NCI-H526 treated with DMSO at 0.1 percent for 48 hours (cell line): Measurements from ENCODE around the gene BACE2.
"Not testable (repeated sequence)": the region's sequence is repeated elsewhere in the genome, so short reads cannot be mapped to it uniquely, and the experiment has no call there.

Experiments used
- DNase-seq: peaks from one replicate; lab custom pipeline; 2025; lab: John Stamatoyannopoulos, UW

Gene BACE2

DNA sequence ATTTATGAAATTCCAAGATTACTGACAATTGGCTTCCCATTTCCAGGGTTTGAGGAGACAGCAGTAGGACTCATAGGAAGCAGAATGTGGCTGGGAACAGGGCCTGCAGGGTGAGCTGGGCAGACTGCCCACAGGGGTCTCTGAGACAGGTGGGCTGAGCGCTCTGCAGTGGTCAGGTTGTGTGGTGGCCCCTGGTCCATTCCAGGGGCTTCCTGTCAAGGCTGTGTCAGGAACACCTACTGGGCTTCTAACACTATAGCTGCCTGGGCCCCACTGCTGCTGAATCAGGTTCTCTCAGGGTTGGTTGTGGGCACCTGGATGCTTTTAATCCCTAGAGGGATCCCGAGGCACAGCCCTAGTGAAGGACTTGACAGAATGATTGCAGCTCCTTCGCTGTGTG is 72.1 kb downstream of the BACE2 start:
- DNase-seq: no peak

DNA sequence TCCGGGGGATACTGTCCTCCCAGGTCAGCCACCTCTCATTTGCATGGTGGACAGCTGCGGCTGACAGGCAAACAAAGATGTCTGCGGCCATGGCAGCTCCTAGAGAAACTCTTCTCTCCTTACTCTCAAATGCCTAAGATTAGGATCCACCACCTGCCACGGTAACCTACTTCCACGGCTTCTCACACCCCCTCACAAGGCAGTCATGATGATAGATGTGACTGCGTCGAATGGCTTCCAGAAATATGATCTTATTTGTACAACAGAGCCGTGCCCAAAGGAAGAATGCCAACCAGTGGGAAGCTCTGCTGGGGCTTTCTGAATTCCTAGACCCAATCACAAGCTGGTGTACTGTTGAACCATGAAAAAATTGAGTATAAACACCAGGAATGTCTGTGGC is 73.4 kb downstream of the BACE2 start:
- DNase-seq: no peak

DNA sequence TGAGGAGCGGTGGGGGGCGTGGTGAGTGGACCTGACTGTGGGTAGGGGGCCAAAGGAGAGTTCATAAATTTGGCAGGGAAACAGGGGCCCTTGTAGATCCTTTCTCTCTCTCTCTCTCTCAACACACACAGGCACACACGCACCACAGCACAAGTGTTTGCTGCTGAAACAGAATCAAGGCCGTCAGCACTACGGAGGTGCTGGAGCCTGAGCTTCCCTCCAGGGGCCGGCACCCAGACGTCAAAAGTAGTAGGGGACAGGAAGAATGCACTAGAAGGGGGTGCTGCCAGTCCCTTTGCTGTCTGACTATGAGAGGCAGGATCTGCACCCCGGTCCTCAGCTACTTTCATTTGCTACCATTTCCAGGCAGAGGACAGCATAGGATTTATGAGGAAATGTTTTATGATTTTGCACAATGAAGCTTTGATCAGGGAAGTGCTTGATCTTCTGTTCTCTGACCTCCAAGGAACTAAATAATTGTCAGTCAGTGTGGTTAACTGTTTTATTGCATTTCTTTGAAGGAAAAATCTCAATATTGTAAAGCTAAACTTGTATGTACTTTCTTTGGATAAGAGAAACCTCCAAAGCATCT is 74.4 kb downstream of the BACE2 start:
- DNase-seq: no peak

DNA sequence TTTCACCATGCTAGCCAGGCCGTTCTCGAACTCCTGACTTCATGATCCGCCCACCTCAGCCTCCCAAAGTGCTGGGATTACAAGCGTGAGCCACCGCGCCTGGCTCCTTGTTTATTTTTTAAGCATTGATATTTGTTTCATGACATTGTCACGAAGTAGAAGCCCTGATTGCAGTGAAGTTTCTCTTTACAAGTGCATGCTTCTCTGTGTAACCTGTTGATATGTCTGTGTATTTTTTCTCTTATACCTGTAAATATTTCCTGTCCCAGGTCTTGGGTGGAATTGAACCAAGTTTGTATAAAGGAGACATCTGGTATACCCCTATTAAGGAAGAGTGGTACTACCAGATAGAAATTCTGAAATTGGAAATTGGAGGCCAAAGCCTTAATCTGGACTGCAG is 75.1 kb downstream of the BACE2 start:
- no peak for DNase-seq

DNA sequence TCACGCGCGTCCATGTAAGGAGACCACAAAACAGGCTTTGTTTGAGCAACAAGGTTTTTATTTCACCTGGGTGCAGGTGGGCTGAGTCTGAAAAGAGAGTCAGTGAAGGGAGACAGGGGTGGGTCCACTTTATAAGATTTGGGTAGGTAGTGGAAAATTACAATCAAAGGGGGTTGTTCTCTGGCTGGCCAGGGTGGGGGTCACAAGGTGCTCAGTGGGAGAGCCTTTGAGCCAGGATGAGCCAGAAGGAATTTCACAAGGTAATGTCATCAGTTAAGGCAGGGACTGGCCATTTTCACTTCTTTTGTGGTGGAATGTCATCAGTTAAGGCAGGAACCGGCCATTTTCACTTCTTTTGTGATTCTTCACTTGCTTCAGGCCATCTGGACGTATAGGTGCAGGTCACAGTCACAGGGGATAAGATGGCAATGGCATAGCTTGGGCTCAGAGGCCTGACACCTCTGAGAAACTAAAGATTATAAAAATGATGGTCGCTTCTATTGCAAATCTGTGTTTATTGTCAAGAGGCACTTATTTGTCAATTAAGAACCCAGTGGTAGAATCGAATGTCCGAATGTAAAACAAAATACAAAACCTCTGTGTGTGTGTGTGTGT is 76.4 kb downstream of the BACE2 start:
- DNase-seq: not testable (repeated sequence)

DNA sequence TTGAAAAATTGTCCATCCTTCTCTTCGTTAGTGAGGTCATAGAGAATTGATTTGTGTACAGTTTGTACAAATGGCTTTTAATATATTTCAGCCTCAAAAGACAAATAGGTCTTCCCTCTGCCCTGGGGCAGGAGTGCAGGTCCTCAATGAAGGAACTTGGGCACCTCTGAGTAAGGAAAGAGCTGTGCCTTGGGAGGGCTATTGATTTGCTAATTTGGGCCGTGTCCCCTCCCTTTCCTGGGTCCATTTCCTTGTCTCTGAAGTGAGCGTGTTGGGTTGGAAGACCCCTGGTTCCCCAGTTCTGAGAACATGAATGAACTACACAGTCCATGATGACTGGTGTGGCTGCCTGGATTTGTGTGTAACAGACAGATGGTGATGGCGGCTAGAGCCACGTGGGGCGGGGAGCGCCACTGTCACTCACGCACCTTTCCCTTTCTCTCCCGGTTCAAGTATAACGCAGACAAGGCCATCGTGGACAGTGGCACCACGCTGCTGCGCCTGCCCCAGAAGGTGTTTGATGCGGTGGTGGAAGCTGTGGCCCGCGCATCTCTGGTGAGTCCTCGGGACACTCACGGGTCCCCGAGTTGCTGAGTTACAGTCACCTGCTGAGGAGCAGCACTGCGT is 77.7 kb downstream of the BACE2 start:
- no peak for DNase-seq

DNA sequence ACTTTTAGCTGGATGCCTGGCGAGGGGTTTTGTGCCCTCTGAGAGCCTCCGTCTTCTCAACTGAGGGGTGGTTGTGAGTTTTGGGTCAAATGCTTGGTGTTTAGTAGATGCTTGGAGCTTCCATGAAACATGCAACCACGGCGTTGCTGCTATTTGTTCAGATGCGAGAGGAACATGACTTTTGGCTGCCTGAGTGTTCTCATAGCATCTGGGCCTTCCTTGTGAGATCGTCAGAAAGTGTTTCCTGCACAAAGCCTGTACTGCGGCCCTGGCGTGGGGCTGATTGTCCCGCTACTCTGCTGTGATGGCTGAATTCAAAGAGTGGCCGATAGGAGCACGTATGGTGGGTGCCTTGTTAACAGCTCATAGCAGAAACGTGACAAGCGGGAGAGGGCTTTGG is 78.8 kb downstream of the BACE2 start:
- no peak for DNase-seq

DNA sequence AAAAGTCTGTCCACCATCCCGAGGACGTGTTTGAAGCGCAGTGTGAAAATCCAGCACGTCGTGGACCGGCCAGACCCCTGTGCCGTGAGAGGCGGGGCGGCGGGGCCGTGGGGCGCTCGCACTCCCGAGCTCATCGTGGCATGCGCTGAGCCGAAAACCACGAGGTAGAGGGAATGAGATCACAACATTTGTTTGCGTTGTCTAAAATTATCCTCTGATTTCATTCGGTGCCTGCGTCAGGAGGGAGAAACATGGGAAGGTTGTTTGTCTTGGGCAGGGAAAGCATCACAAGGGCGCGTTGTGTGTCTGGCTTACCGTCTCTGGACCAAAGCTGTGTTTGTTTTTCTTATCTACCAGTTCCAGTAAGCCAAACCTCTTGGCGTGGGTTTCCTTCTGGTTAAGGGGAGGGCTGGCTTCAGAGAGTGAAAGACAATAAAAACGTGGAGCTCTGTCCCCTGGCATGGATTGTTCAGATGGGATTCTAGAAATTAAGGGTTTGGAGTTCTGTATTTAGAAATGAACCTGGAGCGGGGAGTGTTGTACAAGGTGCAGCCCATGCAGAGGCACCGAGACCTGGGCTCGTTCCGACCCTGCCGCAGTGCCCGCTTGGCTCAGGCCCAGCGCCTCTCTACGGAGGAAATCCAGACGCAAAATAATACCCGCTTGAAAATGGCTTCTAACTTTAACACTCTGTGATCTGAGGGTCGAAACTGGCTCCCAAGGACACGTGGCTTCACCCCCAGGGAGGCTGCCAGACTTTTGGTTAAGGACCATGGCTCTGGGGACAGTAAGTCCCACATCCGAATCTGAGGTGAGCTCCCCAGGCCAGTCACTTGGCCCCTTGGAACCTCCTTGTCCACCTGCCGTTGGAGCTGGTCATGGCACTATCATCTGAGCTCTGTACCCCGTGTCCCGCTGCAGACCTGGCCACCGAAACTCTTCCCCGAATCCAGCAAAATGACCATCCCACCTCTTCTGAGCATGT is 79.9 kb downstream of the BACE2 start:
- no peak for DNase-seq

DNA sequence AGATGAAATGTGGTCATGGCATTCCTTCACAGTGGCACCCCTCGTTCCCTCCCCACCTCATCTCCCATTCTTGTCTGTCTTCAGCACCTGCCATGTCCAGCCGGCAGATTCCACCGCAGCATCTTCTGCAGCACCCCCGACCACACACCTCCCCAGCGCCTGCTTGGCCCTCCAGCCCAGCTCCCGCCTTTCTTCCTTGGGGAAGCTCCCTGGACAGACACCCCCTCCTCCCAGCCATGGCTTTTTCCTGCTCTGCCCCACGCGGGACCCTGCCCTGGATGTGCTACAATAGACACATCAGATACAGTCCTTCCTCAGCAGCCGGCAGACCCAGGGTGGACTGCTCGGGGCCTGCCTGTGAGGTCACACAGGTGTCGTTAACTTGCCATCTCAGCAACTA is 81.5 kb downstream of the BACE2 start:
- DNase-seq: no peak

DNA sequence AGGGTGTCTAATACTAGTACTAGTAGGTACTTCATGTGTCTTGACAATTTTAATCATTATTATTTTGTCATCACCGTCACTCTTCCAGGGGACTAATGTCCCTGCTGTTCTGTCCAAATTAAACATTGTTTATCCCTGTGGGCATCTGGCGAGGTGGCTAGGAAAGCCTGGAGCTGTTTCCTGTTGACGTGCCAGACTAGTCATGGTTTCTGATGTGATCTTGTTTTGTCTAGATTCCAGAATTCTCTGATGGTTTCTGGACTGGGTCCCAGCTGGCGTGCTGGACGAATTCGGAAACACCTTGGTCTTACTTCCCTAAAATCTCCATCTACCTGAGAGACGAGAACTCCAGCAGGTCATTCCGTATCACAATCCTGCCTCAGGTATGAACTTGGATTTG is 82.6 kb downstream of the BACE2 start:
- DNase-seq: no peak

DNA sequence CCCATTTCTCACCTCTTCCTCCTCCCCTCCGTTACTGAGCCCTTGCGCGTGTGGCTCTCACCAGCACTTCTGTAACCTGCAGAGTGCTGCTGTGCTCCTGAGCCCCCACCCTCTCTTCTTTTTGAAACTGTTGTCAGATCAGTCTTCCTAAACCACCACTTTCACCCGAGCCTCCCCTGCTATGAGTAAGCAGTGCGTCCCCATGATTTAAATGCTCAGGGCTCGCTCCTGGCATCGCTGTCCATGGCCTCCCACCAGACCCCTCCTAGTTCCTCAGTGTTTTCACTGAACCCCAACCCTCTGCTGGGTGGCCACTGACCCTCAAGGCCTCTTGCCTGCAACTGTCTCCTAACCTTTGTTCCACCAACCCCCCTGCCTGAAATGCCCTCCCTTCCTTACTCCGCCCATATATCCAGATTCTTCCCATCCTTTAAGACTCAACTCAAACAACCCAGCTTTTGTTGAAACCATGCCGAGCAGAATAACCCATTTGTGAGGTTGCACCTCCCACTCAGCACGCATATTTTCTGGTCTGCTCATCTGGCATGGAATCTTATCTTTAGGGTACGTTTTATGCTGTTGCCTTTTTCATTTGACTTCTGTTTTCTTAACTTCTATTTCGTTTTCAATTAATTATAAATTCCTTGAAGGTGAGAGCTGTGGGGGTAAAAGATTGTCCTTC is 84.1 kb downstream of the BACE2 start:
- DNase-seq: no peak

DNA sequence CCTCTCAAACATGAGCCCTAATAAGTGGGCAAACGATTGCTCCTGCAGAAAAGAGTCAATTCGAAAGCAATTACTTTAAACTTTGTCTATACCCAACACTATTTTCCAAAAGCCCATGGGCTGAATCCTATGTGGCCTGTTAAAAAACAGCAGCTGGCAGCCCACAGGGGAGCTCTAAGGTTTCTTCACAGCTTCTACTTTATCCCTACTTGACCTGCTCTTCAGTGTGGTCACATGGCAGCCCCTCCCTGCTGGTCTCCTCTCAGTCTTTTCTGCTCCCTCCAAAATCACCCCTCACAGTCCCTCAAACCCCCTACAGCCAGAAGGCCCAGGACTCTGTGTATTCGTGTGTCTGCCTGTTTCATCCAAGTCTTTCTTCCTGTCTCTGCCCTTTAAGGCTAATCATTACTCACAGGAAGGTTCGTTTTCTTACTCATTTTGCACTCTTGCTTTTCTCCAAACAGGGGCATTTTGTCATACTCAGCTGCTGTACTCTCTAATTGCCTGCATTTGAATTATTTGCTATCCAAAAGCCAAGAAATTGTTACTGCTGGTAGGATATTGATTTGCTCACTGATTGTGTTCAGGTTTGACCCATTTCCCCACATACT is 86.2 kb downstream of the BACE2 start:
- DNase-seq: no peak

DNA sequence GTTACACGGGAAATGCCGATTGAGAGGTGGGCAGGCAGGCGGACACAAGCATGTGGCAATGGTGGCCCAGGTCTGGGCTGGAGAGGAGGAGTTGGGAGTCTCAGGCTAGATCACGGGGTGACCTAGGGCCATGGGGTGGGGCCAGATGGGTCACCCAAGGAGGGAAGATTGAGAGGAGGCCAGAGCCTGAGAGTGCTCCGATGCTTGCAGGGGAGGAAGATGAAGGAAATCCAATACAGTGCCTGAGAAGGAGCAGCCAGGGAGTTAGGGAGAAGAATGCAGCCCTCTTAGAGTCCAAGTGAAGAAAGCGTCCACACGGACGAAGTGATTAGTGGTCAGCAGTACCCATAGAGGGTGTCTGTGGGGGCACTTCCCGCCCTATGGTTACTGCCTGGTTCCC is 87.2 kb downstream of the BACE2 start:
- DNase-seq: no peak

DNA sequence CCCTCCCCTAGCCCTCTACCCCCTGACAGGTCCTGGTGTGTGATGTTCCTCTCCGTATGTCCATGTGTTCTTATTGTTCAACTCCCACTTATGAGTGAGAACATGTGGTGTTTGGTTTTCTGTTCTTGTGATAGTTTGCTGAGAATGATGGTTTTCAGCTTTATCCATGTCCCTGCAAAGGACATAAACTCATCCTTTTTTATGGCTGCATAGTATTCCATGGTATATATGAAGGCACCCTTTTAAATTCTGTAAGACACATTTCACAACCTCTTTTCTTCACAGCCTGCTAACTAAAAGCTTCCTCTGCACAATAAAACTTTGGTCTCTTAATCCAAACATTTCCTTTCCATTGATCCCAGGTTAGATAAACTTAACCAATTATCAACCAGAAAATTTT is 88.3 kb downstream of the BACE2 start:
- not testable (repeated sequence) for DNase-seq

DNA sequence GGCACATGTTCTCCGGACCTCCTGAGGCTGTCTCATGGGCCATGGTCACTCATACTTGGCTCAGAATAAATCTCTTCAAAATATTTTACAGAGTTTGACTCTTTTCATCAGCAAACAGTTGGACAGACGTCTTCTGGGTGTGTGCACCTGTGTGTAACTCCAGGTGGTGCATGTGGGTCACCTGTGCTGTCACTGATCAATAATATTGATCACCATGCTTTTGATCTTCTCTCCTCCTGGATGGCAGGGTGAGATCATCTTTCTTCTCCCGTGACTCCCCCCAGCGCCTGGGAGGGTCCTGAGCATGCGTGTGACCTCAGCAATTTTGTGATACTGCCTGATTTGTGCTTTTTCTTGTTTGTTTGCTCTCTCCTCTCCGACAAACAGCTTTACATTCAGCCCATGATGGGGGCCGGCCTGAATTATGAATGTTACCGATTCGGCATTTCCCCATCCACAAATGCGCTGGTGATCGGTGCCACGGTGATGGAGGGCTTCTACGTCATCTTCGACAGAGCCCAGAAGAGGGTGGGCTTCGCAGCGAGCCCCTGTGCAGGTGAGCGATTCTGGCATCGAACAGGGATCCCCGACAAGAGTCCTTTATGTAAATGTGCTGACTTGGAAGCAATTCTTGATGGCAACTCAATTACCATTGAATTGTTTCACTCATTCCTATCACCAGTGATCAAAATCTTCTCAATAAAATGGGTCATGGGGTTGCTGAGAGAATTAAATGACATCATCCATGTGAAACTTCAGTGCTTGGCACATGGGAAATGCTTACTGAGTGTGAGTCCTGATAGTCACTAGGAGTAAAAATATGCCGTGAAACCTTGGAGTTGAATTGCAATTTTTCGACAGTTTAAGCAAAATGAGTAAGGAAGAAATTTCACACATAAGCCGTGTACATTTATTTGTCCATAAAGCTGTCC is 89.1 kb downstream of the BACE2 start:
- no peak for DNase-seq

DNA sequence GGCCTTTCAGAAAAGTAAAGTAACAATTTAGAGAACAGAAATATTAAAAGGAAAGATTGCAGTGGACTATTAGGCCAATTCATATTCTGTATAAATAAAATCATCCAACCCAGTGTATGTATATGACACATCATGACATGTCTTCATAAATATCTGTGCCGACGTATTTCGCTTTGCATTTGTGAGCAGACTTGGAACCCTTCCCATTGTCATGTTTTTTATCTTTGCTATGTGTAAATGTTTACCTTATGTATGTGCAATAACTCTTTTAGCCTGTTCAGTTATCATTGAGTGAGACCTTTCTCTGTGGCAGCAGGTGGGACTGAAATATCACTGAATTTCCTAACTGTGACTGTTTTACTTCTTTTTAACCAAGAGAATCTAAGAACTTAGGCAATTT is 90.7 kb downstream of the BACE2 start:
- no peak for DNase-seq

DNA sequence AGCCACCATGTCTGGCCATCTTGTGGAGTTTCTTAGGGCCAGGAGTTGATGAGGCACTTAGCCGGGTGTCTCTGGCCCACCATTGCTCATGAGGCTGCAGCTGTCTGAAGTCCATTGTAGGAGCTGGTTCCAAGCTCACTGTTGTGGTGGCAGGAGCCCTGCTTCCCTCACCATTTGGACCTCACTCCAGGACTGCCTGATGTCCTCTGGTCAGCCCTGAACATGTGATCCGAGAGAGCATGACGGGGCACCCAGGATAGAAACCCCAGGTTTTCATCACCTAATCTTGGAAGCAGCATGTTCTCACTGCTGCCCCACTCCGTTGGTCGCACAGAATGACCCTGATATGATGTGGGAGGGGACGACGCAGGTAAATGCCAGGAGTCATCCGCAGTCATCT is 92.5 kb downstream of the BACE2 start:
- DNase-seq: no peak

DNA sequence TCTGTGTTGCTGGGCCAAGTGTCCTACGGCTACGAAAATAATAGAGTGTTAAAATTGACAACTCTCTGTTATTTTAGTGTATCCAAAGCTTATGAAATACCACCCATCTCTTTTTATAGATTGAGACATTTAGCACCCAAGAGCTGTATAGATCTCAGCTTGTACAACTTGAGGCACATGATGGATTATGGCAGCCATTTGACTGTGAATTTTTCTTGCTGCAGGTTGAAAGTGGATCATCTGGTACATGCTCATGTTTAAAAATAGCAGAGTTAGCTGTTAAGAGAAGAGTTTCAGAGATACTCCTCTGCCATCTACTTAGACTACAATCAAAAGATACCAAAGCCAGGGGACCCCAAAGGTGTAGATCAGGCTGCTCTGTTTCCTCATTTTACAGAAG is 99.4 kb downstream of the BACE2 start:
- no peak for DNase-seq

DNA sequence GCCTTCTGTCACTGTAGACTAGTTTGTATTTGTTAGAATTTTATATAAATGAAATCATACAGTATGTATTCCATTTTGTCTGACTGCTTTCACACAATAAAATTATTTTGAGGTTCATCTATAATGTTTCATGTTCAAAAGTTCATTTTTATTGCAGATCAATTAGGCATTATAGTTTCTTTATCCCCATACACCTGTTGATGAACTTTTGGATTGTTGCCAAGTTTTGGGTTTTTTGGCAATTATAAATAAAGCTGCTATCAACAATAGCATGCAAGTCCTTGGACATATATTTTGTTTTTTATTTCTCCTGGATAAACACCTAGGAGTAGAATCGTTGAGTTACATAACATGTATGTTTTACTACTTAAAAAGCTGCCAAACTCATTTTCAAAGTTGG is 101.6 kb downstream of the BACE2 start:
- DNase-seq: no peak

DNA sequence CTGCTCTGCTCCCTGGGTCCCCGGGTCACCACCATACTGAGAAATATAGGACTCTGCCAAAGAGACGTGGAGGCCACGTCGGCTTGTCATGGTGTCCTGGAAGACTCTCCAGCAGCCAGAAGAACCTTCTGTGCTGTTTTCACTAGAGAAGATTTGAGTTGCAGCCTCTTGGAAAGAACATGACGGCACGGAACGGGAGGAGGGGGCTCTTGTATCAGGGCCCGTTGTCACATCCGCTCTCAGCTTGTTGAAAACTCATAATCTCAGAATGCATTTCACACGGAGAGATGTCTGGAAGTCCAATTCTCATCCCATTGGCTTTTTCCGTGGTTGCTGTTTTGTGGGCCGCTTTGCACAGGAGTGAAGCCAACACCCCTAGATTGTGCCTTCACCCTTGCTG is 109.2 kb downstream of the BACE2 start:
- DNase-seq: no peak

DNA sequence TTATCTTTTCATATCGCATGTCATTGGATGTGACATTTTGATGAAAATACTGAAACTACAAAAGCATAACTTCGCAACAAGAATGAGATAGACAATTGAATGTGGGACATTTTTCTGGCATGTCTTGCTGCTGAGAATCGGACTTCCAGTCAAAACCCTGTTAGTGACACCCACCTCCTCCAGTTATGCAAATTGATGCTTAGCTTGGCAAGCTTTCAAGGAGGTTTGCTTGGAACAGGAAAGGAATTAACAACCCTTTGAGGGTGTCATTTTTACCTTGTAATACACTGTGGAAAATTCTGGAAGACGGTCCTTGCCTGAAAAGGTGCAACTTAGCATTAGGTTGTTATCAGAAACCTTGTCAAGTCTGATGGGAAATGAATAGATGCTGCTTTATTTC is 109.9 kb downstream of the BACE2 start:
- no peak for DNase-seq
